Measurements from ENCODE around the gene TEAD3.
"Not testable (repeated sequence)": the region's sequence is repeated elsewhere in the genome, so short reads cannot be mapped to it uniquely, and the experiment has no call there.

The TEAD3 gene

DNA sequence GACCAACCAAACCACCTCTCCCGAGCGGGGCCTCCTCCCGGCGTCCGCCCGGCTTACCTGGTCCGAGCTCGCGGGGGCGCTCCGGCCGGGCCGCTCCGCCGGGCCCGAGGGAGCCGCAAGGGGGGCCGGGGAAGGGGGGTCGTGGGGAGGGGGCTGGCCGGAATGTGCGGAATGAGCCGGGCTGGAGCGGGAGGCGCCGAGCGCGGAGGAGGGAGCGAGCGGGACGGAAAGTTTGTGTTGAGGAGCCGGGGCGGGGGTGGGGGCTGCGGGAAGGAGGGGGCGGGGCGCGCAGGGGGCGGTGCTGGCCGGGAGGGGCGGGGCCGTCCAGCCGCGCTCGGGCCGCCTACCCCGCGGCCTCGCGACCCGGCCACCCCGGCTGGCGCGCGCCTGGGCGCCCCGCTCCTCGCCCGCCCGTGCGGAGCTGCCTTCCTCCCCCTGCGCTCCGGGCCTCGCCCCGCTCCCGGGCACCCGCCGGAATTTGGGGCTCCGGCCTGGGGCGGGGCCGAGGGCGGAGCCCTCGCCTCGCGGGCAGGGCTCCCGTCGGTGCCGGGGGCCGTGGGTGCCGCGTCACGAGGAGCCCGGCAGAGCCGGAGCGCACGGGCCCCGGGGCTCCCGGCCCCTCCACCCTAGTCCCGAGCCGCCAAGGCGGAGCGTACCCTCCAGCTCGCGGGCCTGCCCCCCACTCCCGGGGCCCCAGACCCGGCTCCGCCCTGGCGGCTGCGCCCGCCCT is at the start of gene TEAD3:
TSS of gene TEAD3 (minus strand) at position 239 of the 730 bp plus-strand sequence.
- peak within 1 kb of the TSS; percentile 79 for H3K4me3 ChIP-seq (ENCODE audit: low read length)
- TF ChIP-seq ZNF274 (IDR thresholded peaks at IDR 0.05; ENCODE audit: low read depth, low read length), result no peak

DNA sequence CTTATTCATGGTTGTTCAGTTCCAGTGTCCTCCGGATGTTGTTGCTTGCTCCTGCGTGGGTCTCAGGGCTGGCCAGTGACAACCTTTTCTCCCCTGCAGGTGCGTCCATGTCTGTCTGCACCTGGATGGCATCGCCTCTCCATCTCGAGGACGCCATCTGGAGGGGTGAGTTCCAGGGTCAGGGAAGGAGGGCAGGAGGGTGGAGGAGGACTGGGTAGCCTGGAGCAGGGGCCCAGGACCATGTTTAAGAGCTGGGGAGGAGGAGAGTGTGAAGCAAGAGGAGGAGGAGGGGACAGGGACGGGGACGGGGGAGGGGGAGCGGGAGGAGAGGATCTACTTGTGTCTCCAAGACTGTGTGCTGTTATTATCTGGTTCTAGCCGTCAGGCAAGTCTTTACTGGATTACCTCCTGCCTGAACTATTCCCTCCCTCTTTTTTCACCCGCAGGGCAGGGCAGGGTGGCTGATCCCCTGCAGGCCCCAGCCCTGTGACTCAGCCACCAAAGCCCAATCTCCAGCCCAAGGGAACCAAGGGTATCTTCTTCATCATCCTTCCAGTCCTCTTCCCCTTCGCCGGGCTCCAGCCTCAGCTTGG is 48.0 kb upstream of the TEAD3 start:
- no peak overlapping the region for H3K4me3 ChIP-seq (ENCODE audit: low read length)
- no peak for TF ChIP-seq ZNF274 (IDR thresholded peaks at IDR 0.05; ENCODE audit: low read depth, low read length)

DNA sequence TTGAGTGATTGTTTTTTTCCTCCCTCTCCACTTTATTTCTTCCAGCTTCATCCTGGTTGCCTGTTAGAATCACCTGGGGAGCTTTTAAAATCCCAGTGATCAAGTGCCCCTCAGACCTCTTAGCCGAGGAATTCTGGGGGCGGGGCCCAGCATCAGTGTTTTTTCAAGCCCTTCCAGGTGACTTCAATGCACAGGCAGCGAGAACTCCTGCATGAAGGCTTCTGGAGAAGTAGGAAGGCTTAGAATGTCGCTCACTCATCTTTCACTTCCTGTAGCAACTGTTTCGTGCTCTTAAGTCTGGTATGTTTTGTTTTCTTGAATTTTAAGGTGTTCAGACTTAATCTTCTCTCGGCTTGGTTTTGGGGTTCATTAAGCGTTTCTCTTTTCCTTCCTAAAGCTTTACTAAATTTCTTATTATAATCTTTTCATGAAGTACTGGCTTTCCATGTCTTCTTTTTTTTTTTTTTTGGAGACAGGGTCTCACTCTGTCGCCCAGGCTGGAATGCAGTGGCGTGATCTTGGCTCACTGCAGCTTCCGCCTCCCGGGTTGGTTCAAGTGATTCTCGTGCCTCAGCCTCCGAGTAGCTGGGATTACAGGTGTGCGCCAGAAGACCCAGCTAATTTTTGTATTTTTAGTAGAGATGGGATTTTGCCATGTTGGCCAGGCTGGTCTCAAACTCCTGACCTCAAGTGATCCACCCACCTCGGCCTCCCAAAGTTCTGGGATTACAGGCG is 46.7 kb upstream of the TEAD3 start:
- no peak overlapping the region for H3K4me3 ChIP-seq (ENCODE audit: low read length)
- no peak for TF ChIP-seq ZNF274 (IDR thresholded peaks at IDR 0.05; ENCODE audit: low read depth, low read length)

DNA sequence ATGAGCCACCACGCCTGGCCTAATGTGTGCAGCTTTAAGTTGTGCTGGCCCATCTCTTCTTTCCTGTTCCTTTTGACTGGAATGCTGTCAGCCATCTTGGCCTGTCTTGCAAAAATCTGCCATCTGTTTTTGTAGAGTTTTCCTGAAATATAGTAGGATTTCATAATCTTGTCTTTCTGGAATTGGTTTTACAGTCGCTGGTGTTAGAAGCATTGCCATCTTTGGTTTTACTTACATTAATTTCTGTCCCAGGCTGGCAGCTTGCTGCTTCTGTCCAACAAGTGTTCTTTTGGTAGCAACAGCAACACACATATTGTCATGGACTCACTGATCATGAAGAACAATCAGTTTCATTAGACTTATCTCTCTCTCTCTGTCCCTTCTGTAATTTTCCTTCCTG is 45.0 kb upstream of the TEAD3 start:
- no peak for TF ChIP-seq ZNF274 (IDR thresholded peaks at IDR 0.05; ENCODE audit: low read depth, low read length)
- H3K4me3 ChIP-seq (ENCODE audit: low read length), result no peak overlapping the region

DNA sequence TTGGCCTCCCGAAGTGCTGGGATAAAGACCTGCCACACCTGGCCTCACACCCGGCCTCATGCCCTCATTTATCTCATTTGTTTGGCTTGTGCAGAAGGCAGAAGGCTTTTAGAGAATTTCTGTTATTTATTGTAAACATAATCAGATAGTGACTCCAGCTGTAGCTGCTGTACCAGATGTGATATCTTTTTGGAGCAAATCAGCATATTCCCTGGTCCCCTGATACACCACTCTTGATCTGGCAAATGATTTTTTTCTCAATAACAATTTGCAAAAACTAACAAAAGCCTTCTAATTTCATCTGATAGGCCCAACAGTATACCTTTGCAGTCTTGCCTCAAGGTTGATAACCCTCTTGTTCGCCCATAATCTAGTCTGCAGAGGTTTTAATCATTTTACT is 42.3 kb upstream of the TEAD3 start:
- no peak overlapping the region for H3K4me3 ChIP-seq (ENCODE audit: low read length)
- no peak for TF ChIP-seq ZNF274 (IDR thresholded peaks at IDR 0.05; ENCODE audit: low read depth, low read length)

DNA sequence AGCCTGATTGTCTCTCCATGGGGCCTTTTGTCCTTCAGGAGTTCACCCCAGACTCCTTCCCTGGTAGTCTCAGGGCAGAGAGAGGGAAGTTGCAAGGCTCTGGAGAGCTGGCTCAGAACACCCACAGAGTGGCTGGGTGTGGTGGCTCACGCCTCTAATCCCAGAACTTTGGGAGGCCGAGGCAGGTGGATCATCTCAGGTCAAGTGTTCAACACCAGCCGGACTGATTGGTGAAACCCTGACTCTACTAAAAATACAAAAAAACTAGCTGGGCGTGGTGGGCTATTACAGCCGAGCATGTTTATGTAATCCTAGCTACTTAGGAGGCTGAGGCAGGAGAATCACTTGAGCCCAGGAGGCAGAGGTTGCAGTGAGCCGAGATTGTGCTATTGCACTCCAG is 39.0 kb upstream of the TEAD3 start:
- H3K4me3 ChIP-seq (ENCODE audit: low read length), result not testable (repeated sequence)

DNA sequence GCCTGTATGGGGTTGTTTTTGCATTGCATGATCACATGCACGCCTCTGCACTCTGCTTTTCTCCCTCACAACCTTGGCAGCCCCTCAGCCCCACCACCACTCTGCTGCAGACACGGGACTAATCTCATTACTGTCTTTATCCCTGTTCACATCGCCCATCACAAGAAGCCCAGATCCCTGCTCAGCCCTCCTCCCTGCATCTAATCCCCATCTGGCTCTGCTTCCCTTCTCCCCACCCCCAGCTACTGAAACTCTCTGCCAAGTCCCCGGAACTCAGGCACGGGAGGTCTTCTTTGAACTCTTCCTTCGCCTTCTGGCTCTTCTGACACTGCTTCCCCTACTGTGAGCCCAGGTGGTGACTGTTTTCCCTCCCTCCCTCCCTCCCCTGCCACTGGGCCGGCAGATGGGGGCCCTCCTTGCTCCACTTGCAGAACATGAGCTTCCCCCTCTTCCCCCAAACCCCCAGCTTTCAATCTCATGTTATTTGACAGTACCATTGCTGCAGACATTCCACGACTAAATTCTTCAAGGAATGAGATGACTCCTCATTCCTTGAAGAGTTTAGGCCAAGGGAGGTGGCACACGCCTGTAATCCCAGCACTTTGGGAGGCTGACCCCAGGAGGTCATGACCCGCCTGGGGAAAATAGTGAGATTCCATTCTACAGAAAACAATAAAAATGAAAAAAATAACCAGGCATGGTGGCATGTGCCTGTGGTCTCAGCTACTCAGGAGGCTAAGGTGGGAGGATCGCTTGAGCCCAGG is 37.7 kb upstream of the TEAD3 start:
- no peak for TF ChIP-seq ZNF274 (IDR thresholded peaks at IDR 0.05; ENCODE audit: low read depth, low read length)
- no peak overlapping the region for H3K4me3 ChIP-seq (ENCODE audit: low read length)

DNA sequence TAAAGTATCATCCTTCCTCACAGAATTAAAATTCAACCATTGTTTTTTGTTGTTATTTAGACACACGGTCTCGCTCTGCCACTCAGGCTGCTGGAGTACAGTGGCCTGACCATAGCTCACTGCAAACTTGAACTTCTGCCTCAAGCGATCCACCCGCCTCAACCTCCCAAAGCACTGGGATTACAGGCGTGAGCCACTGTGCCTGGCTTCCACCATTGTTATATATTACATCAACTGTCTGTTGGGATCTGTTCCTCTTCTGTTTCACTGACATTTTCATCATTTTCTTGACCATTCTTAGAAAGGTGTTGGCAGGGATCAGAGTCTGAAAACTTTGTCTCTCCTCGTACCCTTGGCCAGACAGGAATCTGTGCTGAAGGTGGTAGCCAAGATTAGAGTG is 37.1 kb upstream of the TEAD3 start:
- no peak for TF ChIP-seq ZNF274 (IDR thresholded peaks at IDR 0.05; ENCODE audit: low read depth, low read length)

DNA sequence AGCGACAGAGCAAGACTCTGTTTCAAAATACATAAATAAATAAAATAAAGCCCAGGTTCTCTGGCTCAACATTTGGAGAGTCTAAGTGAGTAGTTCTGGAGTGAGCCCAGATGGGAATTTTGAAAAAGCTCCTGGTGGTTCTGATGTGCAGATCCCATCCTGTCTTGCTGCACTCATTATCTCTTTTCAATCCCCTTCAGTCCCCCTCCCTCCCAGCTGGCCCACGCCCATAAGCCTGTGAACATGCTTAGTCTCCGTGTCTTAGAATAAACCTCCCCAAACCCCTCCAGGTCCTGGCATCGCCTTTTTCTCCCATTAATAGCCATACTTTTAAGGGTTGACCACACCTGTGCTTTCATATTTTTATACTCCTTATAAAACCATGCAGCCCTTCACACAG is 35.2 kb upstream of the TEAD3 start:
- TF ChIP-seq ZNF274 (IDR thresholded peaks at IDR 0.05; ENCODE audit: low read depth, low read length), result no peak
- H3K4me3 ChIP-seq (ENCODE audit: low read length), result no peak overlapping the region

More for the DNA sequence above, 37.1 kb upstream of the TEAD3 start:
- H3K4me3 ChIP-seq (ENCODE audit: low read length), result no peak overlapping the region

DNA sequence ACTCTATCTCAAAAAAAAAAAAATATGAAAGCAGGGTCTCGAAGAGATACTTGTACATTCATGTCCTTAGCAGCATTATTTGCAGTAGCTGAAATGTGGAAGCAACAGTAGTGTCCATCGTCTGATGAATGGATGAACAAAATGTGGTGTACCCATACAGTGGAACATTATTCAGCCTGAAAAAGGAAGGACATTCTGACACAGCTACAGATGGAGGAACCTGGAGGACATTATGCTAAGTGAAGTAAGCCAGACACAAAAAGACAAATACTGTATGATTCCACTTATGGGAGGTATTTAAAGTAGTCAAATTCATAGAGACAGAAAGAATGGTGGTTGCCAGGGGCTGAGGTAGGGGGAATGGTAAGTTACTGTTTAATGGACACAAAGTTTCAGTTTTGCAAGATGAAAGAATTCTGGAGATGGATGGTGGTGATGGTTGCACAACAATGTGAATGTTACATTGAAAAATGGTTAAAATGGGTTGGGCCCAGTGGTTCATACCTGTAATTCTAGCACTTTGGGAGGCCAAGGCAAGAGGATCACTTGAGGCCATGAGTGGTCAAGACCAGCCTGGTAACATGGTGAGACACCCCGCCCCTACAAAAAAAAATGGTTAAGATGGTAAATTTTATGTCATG is 27.6 kb upstream of the TEAD3 start:
- no peak for TF ChIP-seq ZNF274 (IDR thresholded peaks at IDR 0.05; ENCODE audit: low read depth, low read length)

DNA sequence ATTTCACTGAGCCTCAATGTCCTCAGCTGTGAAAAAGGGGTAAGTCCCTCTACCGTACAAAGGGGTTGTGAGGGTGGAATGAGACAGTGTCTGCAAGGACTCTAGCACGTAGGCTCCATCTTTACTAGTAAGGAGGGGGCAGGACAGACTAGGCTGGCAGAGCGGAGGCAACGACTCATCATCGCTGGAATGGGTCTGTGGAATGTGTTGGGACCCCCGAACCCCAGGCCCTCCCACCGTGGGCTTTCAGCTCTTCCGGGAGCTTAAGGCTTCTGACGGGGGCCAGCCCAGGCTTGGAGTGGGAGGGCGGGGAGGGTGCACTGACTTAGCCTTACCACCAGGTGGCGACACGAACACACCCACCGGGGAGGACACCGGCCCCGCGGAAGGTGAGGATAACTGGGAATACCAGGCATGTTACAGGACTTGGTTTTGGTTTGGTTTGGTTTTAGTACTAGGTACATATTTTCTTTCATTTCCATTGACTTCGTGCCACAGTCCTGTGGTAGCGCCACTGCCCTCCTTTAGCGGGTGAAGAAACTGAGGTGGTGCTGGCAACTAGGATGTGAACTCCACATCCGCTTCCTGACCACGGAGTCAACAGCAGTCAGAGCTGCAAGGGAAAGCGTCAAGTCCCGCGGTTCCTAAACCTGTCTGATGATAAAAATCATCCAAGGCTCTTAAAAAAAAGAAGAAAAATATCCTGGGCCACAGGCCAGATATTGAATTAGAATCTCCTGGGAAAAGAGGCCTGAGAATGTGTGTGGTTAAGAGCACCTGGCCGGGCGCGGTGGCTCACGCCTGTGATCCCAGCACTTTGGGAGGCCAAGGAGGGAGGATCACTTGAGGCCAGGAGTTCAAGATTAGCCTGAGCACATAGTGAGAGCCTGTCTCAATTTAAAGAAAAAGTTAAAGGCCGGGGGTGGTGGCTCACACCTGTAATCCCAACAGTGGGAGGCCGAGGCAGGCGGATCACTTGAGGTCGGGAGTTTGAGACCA is 26.1 kb upstream of the TEAD3 start:
- no peak for TF ChIP-seq ZNF274 (IDR thresholded peaks at IDR 0.05; ENCODE audit: low read depth, low read length)
- no peak overlapping the region; the same call in 1 of the 2 replicates for H3K4me3 ChIP-seq (ENCODE audit: low read length)

More for the DNA sequence above, 27.6 kb upstream of the TEAD3 start:
- H3K4me3 ChIP-seq (ENCODE audit: low read length), result no peak overlapping the region

DNA sequence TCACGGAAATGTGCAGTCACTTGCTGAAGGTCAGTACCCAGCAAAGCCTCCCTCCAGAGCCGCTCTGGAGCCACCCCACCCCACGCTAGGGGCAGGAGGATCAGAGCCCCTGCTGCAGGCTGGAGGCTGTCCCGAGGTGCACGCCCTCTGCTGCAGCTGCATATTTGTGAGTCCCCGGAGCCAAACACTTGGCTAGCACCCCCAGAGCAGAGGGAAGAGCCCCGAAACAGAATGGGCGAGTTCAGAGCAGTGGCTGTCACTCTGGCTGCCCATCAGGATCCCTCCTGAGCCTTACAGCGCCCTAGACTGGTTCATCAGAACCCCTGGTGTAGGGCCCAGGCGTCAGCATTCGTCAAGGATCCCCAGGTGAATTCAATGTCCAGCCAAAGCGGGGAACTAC is 25.3 kb upstream of the TEAD3 start:
- no peak overlapping the region for H3K4me3 ChIP-seq (ENCODE audit: low read length)
- TF ChIP-seq ZNF274 (IDR thresholded peaks at IDR 0.05; ENCODE audit: low read depth, low read length), result no peak

DNA sequence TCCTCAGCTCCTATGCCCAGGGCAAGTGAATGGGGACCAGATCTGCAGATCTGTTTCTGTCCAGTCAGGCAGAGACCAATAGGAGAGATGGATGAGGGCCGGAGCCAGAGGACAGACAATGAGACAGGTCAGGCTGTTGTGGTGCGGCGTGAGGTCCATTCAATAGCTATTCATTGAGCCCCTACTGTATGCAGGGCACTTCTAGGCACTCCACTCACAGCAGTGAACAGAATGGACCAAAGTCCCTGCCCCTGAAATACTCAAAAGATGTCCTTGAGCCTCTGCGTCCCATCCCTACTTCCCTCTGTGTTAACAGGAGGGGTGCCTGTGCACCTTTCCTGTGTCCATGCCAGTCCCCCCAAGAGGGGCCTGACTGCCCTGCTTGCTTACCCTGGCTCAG is 24.4 kb upstream of the TEAD3 start:
- TF ChIP-seq ZNF274 (IDR thresholded peaks at IDR 0.05; ENCODE audit: low read depth, low read length), result no peak
- H3K4me3 ChIP-seq (ENCODE audit: low read length), result no peak overlapping the region
